IMR-90 (cell line): ENCODE results near the gene C17orf67.

ENCODE experiments used
- CTCF ChIP-seq: conservative IDR thresholded peaks from 2 replicates; pipeline ENCODE4 v1.5.1; 2012; ENCODE audit warnings: mild to moderate bottlenecking, low read depth, low read length, improper control_type of control experiment
- FOS ChIP-seq: fragments of 150-350 bp; IDR thresholded peaks from 2 replicates; pipeline ENCODE4 v1.6.1; 2016; ENCODE audit warnings: low read depth, low read length
- NFE2L2 ChIP-seq: fragments of 150-350 bp; IDR thresholded peaks from 2 replicates; pipeline ENCODE4 v1.6.1; 2016; ENCODE audit warnings: low read depth, mild to moderate bottlenecking, low read length
- POLR2A ChIP-seq: IDR thresholded peaks from 2 replicates; pipeline ENCODE4 v1.6.1; 2012; ENCODE audit warnings: mild to moderate bottlenecking, low read depth, low read length
- SMC3 ChIP-seq: fragments of 150-350 bp; IDR thresholded peaks from 2 replicates; pipeline ENCODE4 v1.6.1; 2016; ENCODE audit warnings: low read depth, mild to moderate bottlenecking, antibody characterized with exemption, low read length, moderate library complexity
- USF2 ChIP-seq: fragments of 150-350 bp; IDR thresholded peaks from 2 replicates; pipeline ENCODE4 v1.6.1; 2017; ENCODE audit warnings: mild to moderate bottlenecking, antibody characterized with exemption, low read length, low read depth

GRCh38 chr17:56819431-56820145, 14.1 kb downstream of the C17orf67 start:
- no peak for TF ChIP-seq POLR2A
- TF ChIP-seq CTCF: peak; percentile 77
- TF ChIP-seq SMC3: peak; percentile 71
- no peak for TF ChIP-seq FOS
- TF ChIP-seq NFE2L2: no peak
- TF ChIP-seq USF2: no peak
